ENCODE results near the gene ZNF780B.

GRCh38 chr19:40088299-40089047, 32.4 kb upstream of the ZNF780B start:
- TF ChIP-seq TAF1 (IDR thresholded peaks at IDR 0.05; ENCODE audit: low read depth) (no peak), EP300 (IDR thresholded peaks at IDR 0.05; ENCODE audit: borderline replicate concordance) (no peak), USF1 (IDR thresholded peaks at IDR 0.05) (no peak), RAD21 (IDR thresholded peaks at IDR 0.05; ENCODE audit: low read depth) (no peak), CEBPB (IDR thresholded peaks at IDR 0.05) (no peak), TCF12 (IDR thresholded peaks at IDR 0.05; ENCODE audit: low read depth) (no peak), MAX (IDR thresholded peaks at IDR 0.05) (no peak), REST (IDR thresholded peaks at IDR 0.05; ENCODE audit: low read depth) (no peak), FOXM1 (IDR thresholded peaks at IDR 0.05; ENCODE audit: borderline replicate concordance, low read depth) (no peak), NFIC (IDR thresholded peaks at IDR 0.05) (no peak), EGR1 (IDR thresholded peaks at IDR 0.05) (no peak), YY1 (IDR thresholded peaks at IDR 0.05; ENCODE audit: low read depth) (no peak)
